ENCODE measurements around the gene EXT2. TPM values are rescaled to one million over a fixed set of nuclear protein-coding genes. Genes with fewer than 3 reads are reported as not detected.
A peak's percentile ranks its signal among the peaks of the same experiment; 100 is the strongest.

EXT2 gene
- total and polyA plus RNA-seq, 2 experiments from 2014 or later, result 15.9 to 48.6 TPM

DNA sequence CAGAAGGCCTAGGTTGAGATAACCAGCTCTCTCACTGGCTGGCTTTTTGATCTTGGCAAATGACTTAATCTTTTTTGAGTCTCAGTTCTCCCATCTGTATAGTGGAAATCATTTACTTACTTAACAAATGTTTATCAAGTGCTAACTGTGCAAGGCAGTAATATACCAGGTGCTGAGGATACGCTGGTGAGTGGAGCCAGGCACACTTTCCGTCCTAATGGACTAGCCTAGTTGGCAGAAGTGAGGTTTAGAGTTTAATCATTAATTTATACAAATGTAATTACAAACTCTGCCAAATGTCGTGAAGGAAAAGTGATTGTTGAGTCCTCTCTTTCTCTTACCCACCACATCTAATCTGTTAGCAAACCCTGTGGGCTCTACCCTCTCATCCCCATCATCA, 33.3 kb downstream of the EXT2 start (continued):
- TF ChIP-seq ZNF114 (CRISPR knock-in tag; IDR thresholded peaks at IDR 0.05), result no peak
- no peak for TF ChIP-seq JUNB (IDR thresholded peaks at IDR 0.05; ENCODE audit: unreplicated experiment)
- TF ChIP-seq, protein P1, sequence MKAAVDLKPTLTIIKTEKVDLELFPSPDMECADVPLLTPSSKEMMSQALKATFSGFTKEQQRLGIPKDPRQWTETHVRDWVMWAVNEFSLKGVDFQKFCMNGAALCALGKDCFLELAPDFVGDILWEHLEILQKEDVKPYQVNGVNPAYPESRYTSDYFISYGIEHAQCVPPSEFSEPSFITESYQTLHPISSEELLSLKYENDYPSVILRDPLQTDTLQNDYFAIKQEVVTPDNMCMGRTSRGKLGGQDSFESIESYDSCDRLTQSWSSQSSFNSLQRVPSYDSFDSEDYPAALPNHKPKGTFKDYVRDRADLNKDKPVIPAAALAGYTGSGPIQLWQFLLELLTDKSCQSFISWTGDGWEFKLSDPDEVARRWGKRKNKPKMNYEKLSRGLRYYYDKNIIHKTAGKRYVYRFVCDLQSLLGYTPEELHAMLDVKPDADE (IDR thresholded peaks at IDR 0.05), result no peak
- TF ChIP-seq POLR2AphosphoS5 (IDR thresholded peaks at IDR 0.05; ENCODE audit: low read depth), result no peak

- Mint-ChIP-seq H3K27me3 (ENCODE audit: insufficient read depth, low read depth, poor library complexity) (no peaks in the 10 kb centered on the region), H3K9me3 (no peaks in the 10 kb centered on the region), H3K4me1 (no peaks in the 10 kb centered on the region; the same call in 2 of the 3 replicates), H3K4me3 (no peak overlapping the region), H3K36me3 (ENCODE audit: low read depth) (peaks cover 3% of the 10 kb centered on the region; the same call in 2 of the 3 replicates), H3K27ac (no peak overlapping the region)
- H3K36me3 ChIP-seq (ENCODE audit: insufficient read depth), result no peaks in the 10 kb centered on the region
- H3K79me2 ChIP-seq (replicated peaks; ENCODE audit: insufficient read depth), result no peaks in the 10 kb centered on the region
- H3K4me1 ChIP-seq (ENCODE audit: insufficient read depth), result no peaks in the 10 kb centered on the region
- no peaks in the 10 kb centered on the region for H3F3A ChIP-seq (replicated peaks; ENCODE audit: low read depth)
- no peak overlapping the region for H3K4me2 ChIP-seq
- ATAC-seq (no peak), DNase-seq (ENCODE audit: low spot score) (peak; percentile 7)
- H3K27ac ChIP-seq (ENCODE audit: low read depth), result no peak overlapping the region
- H3K4me3 ChIP-seq, result no peak overlapping the region
- no peak overlapping the region for H2AFZ ChIP-seq
- H4K20me1 ChIP-seq (replicated peaks; ENCODE audit: insufficient read depth), result 0 out of 2 replicates have a peak, but pooled peaks cover 4% of the 10 kb centered on the region
- no peak for TF ChIP-seq REST (IDR thresholded peaks at IDR 0.05; ENCODE audit: unreplicated experiment)
- no peaks in the 10 kb centered on the region for H3K27me3 ChIP-seq (ENCODE audit: insufficient read depth)
- H3K9me2 ChIP-seq (ENCODE audit: insufficient read depth), result no peaks in the 10 kb centered on the region
Observed at GRCh38 chr11:44130751-44131150, 35.3 kb downstream of the EXT2 start.

DNA sequence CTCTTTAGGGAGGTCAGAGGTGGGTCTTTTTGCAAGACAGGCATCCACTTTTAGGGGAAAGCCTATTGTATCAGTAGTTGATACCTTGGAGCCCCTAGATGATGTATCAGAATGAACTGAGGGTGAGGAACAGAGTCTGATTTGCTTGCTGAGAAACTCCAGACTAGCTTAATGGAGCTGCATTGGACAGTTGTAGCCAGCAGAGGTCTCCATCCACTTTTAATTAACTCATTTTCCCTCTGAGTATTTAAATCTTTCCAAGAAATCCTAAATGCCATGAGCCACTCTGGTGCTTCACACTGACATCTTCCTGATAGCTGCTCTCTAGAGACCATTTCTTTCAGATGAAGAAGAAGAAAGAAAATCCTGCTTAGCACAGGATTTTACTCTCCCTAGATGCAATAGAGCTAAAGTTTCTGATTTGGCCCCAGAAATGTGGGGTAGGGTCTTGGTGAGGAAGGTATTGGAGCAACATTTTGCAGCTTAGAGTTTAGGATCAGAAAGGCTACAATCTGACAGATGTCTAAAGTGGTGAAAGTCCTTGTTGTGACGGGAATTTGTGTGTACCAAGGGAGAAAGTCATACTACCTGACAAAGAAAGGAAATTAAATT, 38.0 kb downstream of the EXT2 start:
- no peak overlapping the region for H3K27ac Mint-ChIP-seq
- H3K27ac ChIP-seq (ENCODE audit: low read depth), result no peak overlapping the region
- H3K4me2 ChIP-seq, result no peak overlapping the region
- H3K4me1 Mint-ChIP-seq, result no peaks in the 10 kb centered on the region; the same call in 2 of the 3 replicates
- no peaks in the 10 kb centered on the region for H3K79me2 ChIP-seq (replicated peaks; ENCODE audit: insufficient read depth)
- no peak overlapping the region for H3K4me3 ChIP-seq
- no peaks in the 10 kb centered on the region for H3K9me3 Mint-ChIP-seq
- peak; percentile 75 for DNase-seq (ENCODE audit: low spot score)
- peaks cover 2% of the 10 kb centered on the region for H3K27me3 Mint-ChIP-seq (ENCODE audit: insufficient read depth, low read depth, poor library complexity)
- H3K4me3 Mint-ChIP-seq, result no peak overlapping the region
- H3K4me1 ChIP-seq (ENCODE audit: insufficient read depth), result no peaks in the 10 kb centered on the region
- peak; percentile 71 for ATAC-seq
- H3K9me2 ChIP-seq (ENCODE audit: insufficient read depth), result no peaks in the 10 kb centered on the region
- TF ChIP-seq CTCF (conservative IDR thresholded peaks at IDR 0.05; ENCODE audit: low read depth in 2 of 2) (peak; percentile 71 to 72), ZNF114 (CRISPR knock-in tag; IDR thresholded peaks at IDR 0.05) (no peak), STAT1 (IDR thresholded peaks at IDR 0.05; ENCODE audit: unreplicated experiment) (no peak)
- TF ChIP-seq, protein P1 (IDR thresholded peaks at IDR 0.05), result no peak
- H3K36me3 Mint-ChIP-seq (ENCODE audit: low read depth), result no peaks in the 10 kb centered on the region; the same call in 2 of the 3 replicates
- H2AFZ ChIP-seq, result no peak overlapping the region
- 0 out of 2 replicates have a peak, but pooled peaks cover 4% of the 10 kb centered on the region for H4K20me1 ChIP-seq (replicated peaks; ENCODE audit: insufficient read depth)
- no peaks in the 10 kb centered on the region for H3K36me3 ChIP-seq (ENCODE audit: insufficient read depth)
- no peaks in the 10 kb centered on the region for H3F3A ChIP-seq (replicated peaks; ENCODE audit: low read depth)
- H3K27me3 ChIP-seq (ENCODE audit: insufficient read depth), result no peaks in the 10 kb centered on the region
